Measurements from ENCODE around the gene C22orf23. TPM values are rescaled to one million over a fixed set of nuclear protein-coding genes. Genes with fewer than 3 reads are reported as not detected.

C22orf23 gene
- total RNA-seq, 1 experiment from 2014 or later, result 0.52 TPM

GRCh38 chr22:37910890-37911672, 42.3 kb downstream of the C22orf23 start:
- peaks cover 61% of the 10 kb centered on the region for H3K36me3 Mint-ChIP-seq (ENCODE audit: insufficient read depth, unreplicated experiment)
- no peak for DNase-seq
- H3K9me3 Mint-ChIP-seq (ENCODE audit: low read depth, unreplicated experiment), result no peaks in the 10 kb centered on the region
- intact Hi-C loops (cut with micrococcal nuclease; ENCODE audit: unreplicated experiment), result no loop called here
- no peak overlapping the region for H3K4me3 Mint-ChIP-seq (ENCODE audit: low read depth, unreplicated experiment)
- no peaks in the 10 kb centered on the region for H3K27me3 Mint-ChIP-seq (ENCODE audit: unreplicated experiment)
- CTCF ChIA-PET, result interaction anchor here (0.6 kb wide), 1 partner anchor 1092 kb away, joined by 3 read pairs; no protein-coding TSS in a partner anchor
- no peak overlapping the region for H3K27ac Mint-ChIP-seq (ENCODE audit: unreplicated experiment)
- TF ChIP-seq CTCF (IDR thresholded peaks at IDR 0.05; ENCODE audit: unreplicated experiment), result no peak
- peaks cover 10% of the 10 kb centered on the region for H3K4me1 Mint-ChIP-seq (ENCODE audit: low read depth, unreplicated experiment)
- BruUV-seq (replicated peaks), result no TSS peak

GRCh38 chr22:37909766-37910165, 43.6 kb downstream of the C22orf23 start:
- no peak overlapping the region for H3K27ac Mint-ChIP-seq (ENCODE audit: unreplicated experiment)
- no peaks in the 10 kb centered on the region for H3K9me3 Mint-ChIP-seq (ENCODE audit: low read depth, unreplicated experiment)
- intact Hi-C loops (cut with micrococcal nuclease; ENCODE audit: unreplicated experiment), result no loop called here
- BruUV-seq (replicated peaks), result TSS peak; percentile 0
- no peak overlapping the region for H3K4me3 Mint-ChIP-seq (ENCODE audit: low read depth, unreplicated experiment)
- H3K27me3 Mint-ChIP-seq (ENCODE audit: unreplicated experiment), result no peaks in the 10 kb centered on the region
- CTCF ChIA-PET, result interaction anchor here (0.6 kb wide), 1 partner anchor 44 kb away, joined by 3 read pairs; no protein-coding TSS in a partner anchor
- peaks cover 64% of the 10 kb centered on the region for H3K36me3 Mint-ChIP-seq (ENCODE audit: insufficient read depth, unreplicated experiment)
- no peak for TF ChIP-seq CTCF (IDR thresholded peaks at IDR 0.05; ENCODE audit: unreplicated experiment)
- peaks cover 19% of the 10 kb centered on the region for H3K4me1 Mint-ChIP-seq (ENCODE audit: low read depth, unreplicated experiment)
- DNase-seq, result no peak

GRCh38 chr22:37907036-37907954, 46.1 kb downstream of the C22orf23 start:
- CTCF ChIA-PET, result no interaction called here
- DNase-seq, result no peak
- Mint-ChIP-seq H3K27me3 (ENCODE audit: unreplicated experiment) (no peaks in the 10 kb centered on the region), H3K27ac (ENCODE audit: unreplicated experiment) (peak overlapping the region; percentile 52), H3K4me3 (ENCODE audit: low read depth, unreplicated experiment) (peak overlapping the region; percentile 76), H3K9me3 (ENCODE audit: low read depth, unreplicated experiment) (no peaks in the 10 kb centered on the region), H3K36me3 (ENCODE audit: insufficient read depth, unreplicated experiment) (peaks cover 48% of the 10 kb centered on the region), H3K4me1 (ENCODE audit: low read depth, unreplicated experiment) (peaks cover 20% of the 10 kb centered on the region)
- no peak for TF ChIP-seq CTCF (IDR thresholded peaks at IDR 0.05; ENCODE audit: unreplicated experiment)
- intact Hi-C loops (cut with micrococcal nuclease; ENCODE audit: unreplicated experiment), result no loop called here
- TSS peak; percentile 54 for BruUV-seq (replicated peaks)

- CTCF ChIA-PET, result interaction anchor here (0.8 to 1.9 kb wide), 2 partner anchors 11 to 19 kb away, joined by 4 to 14 read pairs; no protein-coding TSS in a partner anchor
- Mint-ChIP-seq H3K27me3 (ENCODE audit: unreplicated experiment) (no peaks in the 10 kb centered on the region), H3K9me3 (ENCODE audit: low read depth, unreplicated experiment) (no peaks in the 10 kb centered on the region), H3K4me1 (ENCODE audit: low read depth, unreplicated experiment) (peaks cover 26% of the 10 kb centered on the region), H3K36me3 (ENCODE audit: insufficient read depth, unreplicated experiment) (peaks cover 46% of the 10 kb centered on the region), H3K4me3 (ENCODE audit: low read depth, unreplicated experiment) (peak overlapping the region; percentile 76), H3K27ac (ENCODE audit: unreplicated experiment) (peak overlapping the region; percentile 52)
- no peak for TF ChIP-seq CTCF (IDR thresholded peaks at IDR 0.05; ENCODE audit: unreplicated experiment)
- peak; percentile 40 for DNase-seq
- no TSS peak for BruUV-seq (replicated peaks)
- intact Hi-C loops (cut with micrococcal nuclease; ENCODE audit: unreplicated experiment), result no loop called here
These were observed 46.9 kb downstream of the C22orf23 start for GRCh38 chr22:37906364-37907008.
